Nephron (organoid): ENCODE measurements around the gene SLC31A2.

ENCODE experiments used
- H3K27ac Mint-ChIP-seq, 3 experiments: 2 replicates each; pipeline ENCODE4 v1.8.0; 2020; ENCODE audit warnings: mixed read lengths in 3 of 3, mild to moderate bottlenecking in 2 of 3, moderate library complexity in 1 of 3
- H3K27me3 Mint-ChIP-seq: 2 replicates; pipeline ENCODE4 v1.8.0; 2021; ENCODE audit warnings: low read depth, mild to moderate bottlenecking, moderate library complexity, mixed read lengths
- H3K36me3 Mint-ChIP-seq: 2 replicates; pipeline ENCODE4 v1.8.0; 2020; ENCODE audit warnings: low read depth, mixed read lengths
- H3K4me1 Mint-ChIP-seq: 2 replicates; pipeline ENCODE4 v1.8.0; 2020; ENCODE audit warnings: mixed read lengths
- H3K4me3 Mint-ChIP-seq, 3 experiments: 2 replicates each; pipeline ENCODE4 v1.8.0; 2020; ENCODE audit warnings: mild to moderate bottlenecking in 3 of 3, mixed read lengths in 3 of 3, moderate library complexity in 2 of 3
- H3K9me3 Mint-ChIP-seq: 2 replicates; pipeline ENCODE4 v1.8.0; 2020; ENCODE audit warnings: mixed read lengths
- TF ChIP-seq, protein P1 (sequence below), 3 experiments: fragments of 200-600 bp; sonication (generic); IDR thresholded peaks; one replicate each; pipeline ENCODE4 v1.5.0; 2021; ENCODE audit warnings: antibody characterized with exemption in 3 of 3; ENCODE audit not compliant: unreplicated experiment in 3 of 3

SLC31A2 gene

DNA sequence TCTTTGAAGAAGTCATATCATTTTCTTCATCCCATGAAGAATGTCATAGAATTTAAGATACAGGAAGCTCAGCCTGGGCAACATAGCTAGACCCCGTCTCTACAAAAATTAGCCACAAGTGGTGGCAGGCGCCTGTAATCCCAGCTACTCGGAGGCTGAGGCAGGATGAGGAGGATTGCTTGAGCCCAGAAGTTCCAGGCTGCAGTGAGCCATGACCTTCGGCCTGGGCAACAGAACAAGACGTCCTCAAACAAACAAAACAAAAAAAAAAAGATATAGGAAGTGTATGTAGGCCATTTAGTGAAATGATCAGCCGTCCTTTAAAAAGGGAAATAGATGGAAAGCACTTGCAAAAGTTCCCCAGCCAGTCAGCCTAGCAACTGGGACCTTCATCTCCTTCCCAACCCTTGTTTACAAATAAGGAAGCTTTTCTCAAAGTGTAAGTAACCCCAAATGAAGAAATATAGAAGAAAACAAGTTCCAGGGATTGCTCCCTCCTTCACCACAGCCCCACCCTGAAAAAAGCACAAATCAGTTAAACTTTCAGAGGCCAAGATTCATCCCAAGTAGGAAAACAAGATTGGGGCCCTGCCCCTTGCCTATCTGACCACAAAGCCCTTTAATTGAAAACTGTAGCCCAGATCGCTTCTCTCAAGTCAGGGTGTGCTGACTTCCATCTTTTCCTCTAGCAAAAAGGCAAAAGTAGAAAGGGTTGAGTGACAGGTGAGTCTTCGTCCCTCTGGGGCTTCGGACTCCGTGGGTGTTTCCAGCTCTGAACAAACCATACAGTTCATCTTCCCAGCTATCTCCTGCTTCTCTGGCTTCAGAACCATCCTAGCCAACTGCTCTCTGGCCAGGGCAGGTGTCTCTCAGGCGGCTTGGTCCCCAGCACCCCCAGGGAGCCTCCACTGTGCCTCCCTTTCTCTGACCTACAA lies 1.2 kb downstream of the SLC31A2 start:
- no peaks in the 10 kb centered on the region for H3K9me3 Mint-ChIP-seq
- H3K4me1 Mint-ChIP-seq = peaks cover 6% of the 10 kb centered on the region
- TF ChIP-seq, protein P1, sequence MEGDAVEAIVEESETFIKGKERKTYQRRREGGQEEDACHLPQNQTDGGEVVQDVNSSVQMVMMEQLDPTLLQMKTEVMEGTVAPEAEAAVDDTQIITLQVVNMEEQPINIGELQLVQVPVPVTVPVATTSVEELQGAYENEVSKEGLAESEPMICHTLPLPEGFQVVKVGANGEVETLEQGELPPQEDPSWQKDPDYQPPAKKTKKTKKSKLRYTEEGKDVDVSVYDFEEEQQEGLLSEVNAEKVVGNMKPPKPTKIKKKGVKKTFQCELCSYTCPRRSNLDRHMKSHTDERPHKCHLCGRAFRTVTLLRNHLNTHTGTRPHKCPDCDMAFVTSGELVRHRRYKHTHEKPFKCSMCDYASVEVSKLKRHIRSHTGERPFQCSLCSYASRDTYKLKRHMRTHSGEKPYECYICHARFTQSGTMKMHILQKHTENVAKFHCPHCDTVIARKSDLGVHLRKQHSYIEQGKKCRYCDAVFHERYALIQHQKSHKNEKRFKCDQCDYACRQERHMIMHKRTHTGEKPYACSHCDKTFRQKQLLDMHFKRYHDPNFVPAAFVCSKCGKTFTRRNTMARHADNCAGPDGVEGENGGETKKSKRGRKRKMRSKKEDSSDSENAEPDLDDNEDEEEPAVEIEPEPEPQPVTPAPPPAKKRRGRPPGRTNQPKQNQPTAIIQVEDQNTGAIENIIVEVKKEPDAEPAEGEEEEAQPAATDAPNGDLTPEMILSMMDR (IDR thresholded peaks at IDR 0.05; ENCODE audit: unreplicated experiment in 3 of 3) = no peak
- H3K4me3 Mint-ChIP-seq = peak overlapping the region; percentile 76 to 80 (median 80)
- no peak overlapping the region for H3K27ac Mint-ChIP-seq
- H3K27me3 Mint-ChIP-seq = peaks cover 24% of the 10 kb centered on the region
- no peaks in the 10 kb centered on the region for H3K36me3 Mint-ChIP-seq

DNA sequence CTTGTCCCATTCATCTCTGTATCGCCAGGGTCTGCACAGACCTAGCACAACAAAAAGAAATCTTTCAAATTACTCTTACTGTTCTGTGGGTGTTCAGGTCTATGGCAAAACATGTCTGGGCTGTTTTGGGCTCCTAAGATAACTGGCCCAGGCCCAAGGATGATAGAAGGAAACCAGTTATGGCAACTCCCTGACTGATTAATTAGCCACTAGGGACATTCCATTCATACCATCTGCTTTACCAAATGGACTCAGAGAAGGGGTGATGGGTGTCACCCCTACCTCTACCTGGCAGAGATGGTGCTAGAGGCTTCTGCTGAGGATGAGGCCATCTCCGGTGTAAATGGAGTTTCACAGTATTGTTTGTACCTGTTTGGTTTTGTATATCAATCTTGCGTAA lies 1.9 kb downstream of the SLC31A2 start:
- TF ChIP-seq, protein P1 (IDR thresholded peaks at IDR 0.05; ENCODE audit: unreplicated experiment in 3 of 3) = no peak
- Mint-ChIP-seq H3K9me3 (no peaks in the 10 kb centered on the region), H3K27ac (no peak overlapping the region), H3K36me3 (no peaks in the 10 kb centered on the region), H3K4me3 (peak overlapping the region; percentile 76 to 80 (median 80)), H3K4me1 (peaks cover 6% of the 10 kb centered on the region), H3K27me3 (peaks cover 24% of the 10 kb centered on the region)

DNA sequence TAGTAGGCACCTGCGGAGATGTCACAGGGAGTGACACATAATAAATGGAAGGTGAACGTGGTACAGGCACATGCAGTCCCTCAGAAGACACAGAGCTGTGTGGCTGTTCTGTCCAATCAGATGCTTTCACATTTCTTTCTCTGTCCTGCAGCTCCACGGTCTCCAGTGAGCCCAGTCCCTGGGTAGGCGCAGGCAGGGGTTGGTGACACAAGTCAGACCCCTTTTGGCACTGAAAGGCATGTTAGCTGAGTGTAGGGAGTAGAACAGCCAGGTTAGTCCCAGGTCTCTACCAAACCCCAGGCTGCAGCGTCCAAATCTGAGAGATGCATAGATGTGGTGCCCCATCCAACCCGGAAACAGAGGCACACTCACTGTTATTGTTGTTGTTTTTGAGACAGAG lies 2.8 kb downstream of the SLC31A2 start:
- TF ChIP-seq, protein P1 (IDR thresholded peaks at IDR 0.05; ENCODE audit: unreplicated experiment in 3 of 3) = no peak
- Mint-ChIP-seq H3K4me1 (peaks cover 6% of the 10 kb centered on the region), H3K9me3 (no peaks in the 10 kb centered on the region), H3K27ac (no peak overlapping the region), H3K4me3 (no peak overlapping the region), H3K36me3 (peaks cover 3% of the 10 kb centered on the region), H3K27me3 (peaks cover 20% of the 10 kb centered on the region)

DNA sequence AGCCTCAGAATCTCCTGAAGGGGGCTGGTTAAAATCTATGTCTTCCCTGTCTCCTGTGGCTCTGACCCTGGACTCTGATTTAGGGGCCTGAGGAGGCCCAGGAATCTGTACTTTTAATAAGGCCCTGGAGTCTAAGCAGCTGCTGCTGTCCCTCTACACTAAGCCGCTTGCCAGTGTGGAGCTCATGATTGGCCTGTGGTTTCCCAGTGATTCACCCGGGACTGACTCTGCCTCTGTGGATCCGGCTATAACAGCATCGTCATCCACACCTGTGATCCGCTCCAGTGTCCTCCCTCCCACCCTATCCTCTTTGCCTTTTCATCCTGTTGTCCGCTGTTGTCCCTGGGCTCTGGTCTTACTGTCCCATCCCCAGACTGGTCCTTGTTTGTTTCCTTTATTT lies 3.7 kb downstream of the SLC31A2 start:
- peak overlapping the region in 2 of 3 experiments; percentile 45 to 61 for H3K27ac Mint-ChIP-seq
- peaks cover 6% of the 10 kb centered on the region for H3K4me1 Mint-ChIP-seq
- peaks cover 8% of the 10 kb centered on the region for H3K36me3 Mint-ChIP-seq
- H3K27me3 Mint-ChIP-seq = peaks cover 15% of the 10 kb centered on the region
- H3K4me3 Mint-ChIP-seq = peak overlapping the region; percentile 13 to 56 (median 53)
- no peaks in the 10 kb centered on the region for H3K9me3 Mint-ChIP-seq
- TF ChIP-seq, protein P1 (IDR thresholded peaks at IDR 0.05; ENCODE audit: unreplicated experiment in 3 of 3) = no peak

DNA sequence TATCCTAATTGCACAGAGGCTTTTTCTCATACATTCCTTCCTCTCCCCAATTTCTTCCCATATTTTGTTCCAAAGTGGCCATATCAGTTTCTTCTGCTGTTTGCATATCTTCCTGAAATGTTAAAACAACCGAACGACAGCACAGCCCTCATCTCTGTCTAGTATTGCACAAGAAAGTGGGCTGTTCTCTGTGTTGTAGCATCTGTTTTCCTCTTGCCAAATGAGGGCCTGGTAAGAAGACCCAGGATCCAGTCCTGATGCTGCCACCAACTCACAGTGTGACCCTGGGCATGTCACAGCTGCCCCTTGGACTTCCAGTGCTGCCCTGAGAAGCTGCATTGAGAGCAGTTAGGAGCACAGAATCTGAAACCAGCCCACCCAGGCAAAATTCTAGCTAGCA lies 4.1 kb downstream of the SLC31A2 start:
- Mint-ChIP-seq H3K27ac (peak overlapping the region in 2 of 3 experiments; percentile 45 to 61), H3K27me3 (peaks cover 15% of the 10 kb centered on the region), H3K4me3 (peak overlapping the region; percentile 13 to 56 (median 53)), H3K4me1 (peaks cover 6% of the 10 kb centered on the region), H3K36me3 (peaks cover 8% of the 10 kb centered on the region), H3K9me3 (no peaks in the 10 kb centered on the region)
- TF ChIP-seq, protein P1 (IDR thresholded peaks at IDR 0.05; ENCODE audit: unreplicated experiment in 3 of 3) = no peak
